ENCODE measurements around the gene DMD. TPM values are rescaled to one million over a fixed set of nuclear protein-coding genes. Genes with fewer than 3 reads are reported as not detected.

DMD gene
- total RNA-seq, 1 experiment from 2014 or later = 25.3 TPM

GRCh38 chrX:31128855-31129254, 2082.5 kb downstream of the DMD start:
- intact Hi-C loops (cut with micrococcal nuclease; ENCODE audit: unreplicated experiment) = no loop called here
- DNase-seq = no peak

GRCh38 chrX:31127716-31128115, 2083.6 kb downstream of the DMD start:
- H3K27me3 ChIP-seq (ENCODE audit: insufficient read depth, low read depth) = no peaks in the 10 kb centered on the region
- H4K20me1 ChIP-seq (ENCODE audit: insufficient read depth) = no peaks in the 10 kb centered on the region
- ChIA-PET CTCF (no interaction called here), POLR2A (ENCODE audit: unreplicated experiment) (no interaction called here)
- no peaks in the 10 kb centered on the region for H3K9me2 ChIP-seq (ENCODE audit: insufficient read depth)
- no peaks in the 10 kb centered on the region for H3F3A ChIP-seq (ENCODE audit: insufficient read depth, low read depth)
- H3K27ac ChIP-seq = no peak overlapping the region
- H2AFZ ChIP-seq = no peak overlapping the region
- H3K36me3 ChIP-seq (ENCODE audit: low read depth) = no peaks in the 10 kb centered on the region
- no peak overlapping the region for H3K4me3 ChIP-seq
- intact Hi-C loops (cut with micrococcal nuclease; ENCODE audit: unreplicated experiment) = no loop called here
- TF ChIP-seq EZH2 (IDR thresholded peaks at IDR 0.05; ENCODE audit: low read depth) (no peak), CTCF (conservative IDR thresholded peaks at IDR 0.05) (no peak)
- no peaks in the 10 kb centered on the region for H3K9me3 ChIP-seq (ENCODE audit: insufficient read depth, low read depth)
- no TSS peak for BruUV-seq (replicated peaks)
- H3K79me2 ChIP-seq (ENCODE audit: low read depth) = no peaks in the 10 kb centered on the region
- H3K4me2 ChIP-seq = no peak overlapping the region
- no peaks in the 10 kb centered on the region for H3K4me1 ChIP-seq (replicated peaks; ENCODE audit: insufficient read depth)
- DNase-seq = no peak

More at GRCh38 chrX:31128855-31129254, 2082.5 kb downstream of the DMD start:
- ChIA-PET CTCF (no interaction called here), POLR2A (ENCODE audit: unreplicated experiment) (no interaction called here)
- Histone ChIP-seq H3K79me2 (ENCODE audit: low read depth) (no peaks in the 10 kb centered on the region), H3K9me2 (ENCODE audit: insufficient read depth) (no peaks in the 10 kb centered on the region), H4K20me1 (ENCODE audit: insufficient read depth) (no peaks in the 10 kb centered on the region), H3K27me3 (ENCODE audit: insufficient read depth, low read depth) (no peaks in the 10 kb centered on the region), H3K27ac (no peak overlapping the region), H3K9me3 (ENCODE audit: insufficient read depth, low read depth) (no peaks in the 10 kb centered on the region), H3K4me1 (replicated peaks; ENCODE audit: insufficient read depth) (no peaks in the 10 kb centered on the region), H3F3A (ENCODE audit: insufficient read depth, low read depth) (no peaks in the 10 kb centered on the region), H2AFZ (no peak overlapping the region), H3K4me2 (no peak overlapping the region), H3K36me3 (ENCODE audit: low read depth) (no peaks in the 10 kb centered on the region), H3K4me3 (no peak overlapping the region)
- TF ChIP-seq CTCF (conservative IDR thresholded peaks at IDR 0.05) (no peak), EZH2 (IDR thresholded peaks at IDR 0.05; ENCODE audit: low read depth) (no peak)
- BruUV-seq (replicated peaks) = no TSS peak

- ChIA-PET POLR2A (ENCODE audit: unreplicated experiment) (no interaction called here), CTCF (no interaction called here)
- H3K79me2 ChIP-seq (ENCODE audit: low read depth) = no peaks in the 10 kb centered on the region
Observed at GRCh38 chrX:31126205-31126604, 2085.1 kb downstream of the DMD start.

More at GRCh38 chrX:31126205-31126604, 2085.1 kb downstream of the DMD start:
- Histone ChIP-seq H3K4me3 (no peak overlapping the region), H3K36me3 (ENCODE audit: low read depth) (no peaks in the 10 kb centered on the region), H3K4me1 (replicated peaks; ENCODE audit: insufficient read depth) (no peaks in the 10 kb centered on the region), H2AFZ (no peak overlapping the region), H3K27ac (no peak overlapping the region), H4K20me1 (ENCODE audit: insufficient read depth) (no peaks in the 10 kb centered on the region), H3K4me2 (no peak overlapping the region), H3K9me3 (ENCODE audit: insufficient read depth, low read depth) (no peaks in the 10 kb centered on the region), H3K9me2 (ENCODE audit: insufficient read depth) (no peaks in the 10 kb centered on the region), H3F3A (ENCODE audit: insufficient read depth, low read depth) (no peaks in the 10 kb centered on the region), H3K27me3 (ENCODE audit: insufficient read depth, low read depth) (no peaks in the 10 kb centered on the region)
- no peak for DNase-seq
- BruUV-seq (replicated peaks) = no TSS peak
- intact Hi-C loops (cut with micrococcal nuclease; ENCODE audit: unreplicated experiment) = no loop called here
- TF ChIP-seq EZH2 (IDR thresholded peaks at IDR 0.05; ENCODE audit: low read depth) = no peak
- TF ChIP-seq CTCF (conservative IDR thresholded peaks at IDR 0.05) = no peak
